Fibroblast of lung (primary cell): Measurements from ENCODE around the gene PROK1.

Experiments used
- EZH2 ChIP-seq: IDR thresholded peaks from 2 replicates; pipeline ENCODE4 v1.5.1; 2012; ENCODE audit warnings: low read length, control low read depth, mild to moderate bottlenecking; ENCODE audit errors: missing control alignments
- TF ChIP-seq, protein P1 (sequence below), 2 donors: IDR thresholded peaks in 1 of 2; conservative IDR thresholded peaks in 1 of 2; 1 replicate in 1 of 2; 2 replicates in 1 of 2; pipeline ENCODE4 v1.5.1; 2011 to 2012; ENCODE audit warnings: low read length in 2 of 2, control low read depth in 1 of 2, inconsistent platforms in 1 of 2, low read depth in 1 of 2, mild to moderate bottlenecking in 1 of 2

DNA sequence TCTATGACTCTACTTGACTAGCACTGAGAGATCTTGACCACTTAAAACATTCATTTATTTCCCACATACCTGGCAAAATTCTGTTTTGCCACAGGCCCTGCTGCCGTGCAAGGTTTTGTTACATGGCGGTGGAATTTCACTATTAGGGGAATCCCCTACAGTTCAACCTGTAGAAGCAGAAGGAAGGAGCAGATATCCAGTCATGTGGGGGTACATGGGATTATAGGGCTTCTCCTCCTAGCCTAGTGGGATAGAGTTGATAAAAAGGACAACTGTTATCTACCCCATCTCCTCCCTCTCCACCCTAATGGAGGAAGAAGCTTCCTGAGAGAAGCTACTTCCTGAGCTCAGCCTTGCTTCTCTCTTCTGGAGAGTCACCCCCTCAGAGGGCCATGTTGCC, 17.7 kb upstream of the PROK1 start:
- no peak for TF ChIP-seq EZH2
- TF ChIP-seq, protein P1, sequence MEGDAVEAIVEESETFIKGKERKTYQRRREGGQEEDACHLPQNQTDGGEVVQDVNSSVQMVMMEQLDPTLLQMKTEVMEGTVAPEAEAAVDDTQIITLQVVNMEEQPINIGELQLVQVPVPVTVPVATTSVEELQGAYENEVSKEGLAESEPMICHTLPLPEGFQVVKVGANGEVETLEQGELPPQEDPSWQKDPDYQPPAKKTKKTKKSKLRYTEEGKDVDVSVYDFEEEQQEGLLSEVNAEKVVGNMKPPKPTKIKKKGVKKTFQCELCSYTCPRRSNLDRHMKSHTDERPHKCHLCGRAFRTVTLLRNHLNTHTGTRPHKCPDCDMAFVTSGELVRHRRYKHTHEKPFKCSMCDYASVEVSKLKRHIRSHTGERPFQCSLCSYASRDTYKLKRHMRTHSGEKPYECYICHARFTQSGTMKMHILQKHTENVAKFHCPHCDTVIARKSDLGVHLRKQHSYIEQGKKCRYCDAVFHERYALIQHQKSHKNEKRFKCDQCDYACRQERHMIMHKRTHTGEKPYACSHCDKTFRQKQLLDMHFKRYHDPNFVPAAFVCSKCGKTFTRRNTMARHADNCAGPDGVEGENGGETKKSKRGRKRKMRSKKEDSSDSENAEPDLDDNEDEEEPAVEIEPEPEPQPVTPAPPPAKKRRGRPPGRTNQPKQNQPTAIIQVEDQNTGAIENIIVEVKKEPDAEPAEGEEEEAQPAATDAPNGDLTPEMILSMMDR (conservative IDR thresholded peaks at IDR 0.05 in 1 of 2, IDR thresholded peaks at IDR 0.05 in 1 of 2; ENCODE audit: low read depth in 1 of 2, low read length in 2 of 2), result no peak
